Right cardiac atrium (tissue), 5 donors: ENCODE results near the gene TIAM1. TPM values are rescaled to one million over a fixed set of nuclear protein-coding genes. Genes with fewer than 3 reads are reported as not detected.
A peak's percentile ranks its signal among the peaks of the same experiment; 100 is the strongest.

Experiments
- ATAC-seq, 2 donors: fragments of 200-7000 bp; cut with Tn5 transposase; one replicate each; pipeline versions ENCODE4 v1.8.0 to v1.9.1; 2020; ENCODE audit warnings: moderate library complexity in 2 of 2, mild to moderate bottlenecking in 1 of 2
- DNase-seq, 3 donors: peaks; one replicate each; pipeline ENCODE4 v3.0.0-alpha.2; 2020
- H3K27ac ChIP-seq: one replicate; pipeline ENCODE4 v1.5.1; 2013; ENCODE audit warnings: mild to moderate bottlenecking, low read length, control low read depth, moderate library complexity
- H3K27me3 ChIP-seq: one replicate; pipeline ENCODE4 v1.6.1; 2013; ENCODE audit not compliant: control insufficient read depth, insufficient read depth
- H3K4me1 ChIP-seq: one replicate; pipeline ENCODE4 v1.6.1; 2013; ENCODE audit warnings: low read length; ENCODE audit not compliant: control insufficient read depth, insufficient read depth
- H3K4me3 ChIP-seq: one replicate; pipeline ENCODE4 v1.5.1; 2013; ENCODE audit warnings: low read length, control low read depth
- H3K9me3 ChIP-seq: one replicate; pipeline ENCODE4 v1.6.1; 2013; ENCODE audit warnings: low read length; ENCODE audit not compliant: control insufficient read depth
- WGBS: extraction: QIAGEN DNeasy Blood & Tissue Kit; methylation state at CpG from one replicate; pipeline ENCODE4 v1.1.7; 2013; 5-methylcytosine and 5-hydroxymethylcytosine counted together
- intact Hi-C, 4 donors: fragments of 100-400 bp; cut with DNase I; formaldehyde crosslinking; loops; one replicate each; pipeline versions ENCODE4 v1.11.0 to v1.14.0; 2022 to 2023
- polyA plus RNA-seq: library from polyadenylated mRNA; stranded (reverse); fragments of 200-250 nt; gene quantifications from one replicate; pipeline ENCODE4 v1.2.3, GENCODE V29; 2013
- total RNA-seq, 4 donors: library from RNA; stranded (reverse); fragmentation: NEBNext Ultra II Directional; extraction: Animal tissue kit (Norgen Biotek cat#: 25700); gene quantifications; one replicate each; pipeline ENCODE4 v1.2.1, GENCODE V29; 2021
- donor health status: healthy with polysubstance abuse.
- donor health status: DM: no; HTN: yes; CAD: no.
- donor health status: DM: no; HTN: no; CAD: no.
- donor health status: DM: no; HTN: yes; CAD: no; lungs with severe emphysema.
- donor health status: DM: yes; HTN: yes; CAD: no.

Gene TIAM1
- total and polyA plus RNA-seq, 5 donors = 3.9 to 13.9 (median 8.6) TPM

- 93% methylated on average over 7 of the region's 7 CpGs for WGBS
- intact Hi-C loops = no loop called here
- ATAC-seq = no peak
Observed at GRCh38 chr21:31308584-31308983, 35.5 kb downstream of the TIAM1 start.

GRCh38 chr21:31305888-31306287 is 38.2 kb downstream of the TIAM1 start:
- Histone ChIP-seq H3K4me3 (no peak overlapping the region), H3K27ac (no peak overlapping the region), H3K4me1 (no peaks in the 10 kb centered on the region), H3K27me3 (no peaks in the 10 kb centered on the region), H3K9me3 (no peaks in the 10 kb centered on the region)
- intact Hi-C loops = no loop called here
- ATAC-seq (no peak), DNase-seq (no peak)
- WGBS = 89% methylated on average over 4 of the region's 4 CpGs

More at GRCh38 chr21:31308584-31308983, 35.5 kb downstream of the TIAM1 start:
- DNase-seq = no peak
- Histone ChIP-seq H3K4me3 (no peak overlapping the region), H3K27ac (no peak overlapping the region), H3K27me3 (no peaks in the 10 kb centered on the region), H3K9me3 (no peaks in the 10 kb centered on the region), H3K4me1 (no peaks in the 10 kb centered on the region)

- Histone ChIP-seq H3K4me3 (no peak overlapping the region), H3K27me3 (no peaks in the 10 kb centered on the region), H3K9me3 (no peaks in the 10 kb centered on the region), H3K27ac (no peak overlapping the region), H3K4me1 (no peaks in the 10 kb centered on the region)
- intact Hi-C loops = no loop called here
- WGBS = 94% methylated on average over 15 of the region's 15 CpGs
- no peak for ATAC-seq
- DNase-seq = no peak
Observed at GRCh38 chr21:31299291-31300147, 44.5 kb downstream of the TIAM1 start.

DNA sequence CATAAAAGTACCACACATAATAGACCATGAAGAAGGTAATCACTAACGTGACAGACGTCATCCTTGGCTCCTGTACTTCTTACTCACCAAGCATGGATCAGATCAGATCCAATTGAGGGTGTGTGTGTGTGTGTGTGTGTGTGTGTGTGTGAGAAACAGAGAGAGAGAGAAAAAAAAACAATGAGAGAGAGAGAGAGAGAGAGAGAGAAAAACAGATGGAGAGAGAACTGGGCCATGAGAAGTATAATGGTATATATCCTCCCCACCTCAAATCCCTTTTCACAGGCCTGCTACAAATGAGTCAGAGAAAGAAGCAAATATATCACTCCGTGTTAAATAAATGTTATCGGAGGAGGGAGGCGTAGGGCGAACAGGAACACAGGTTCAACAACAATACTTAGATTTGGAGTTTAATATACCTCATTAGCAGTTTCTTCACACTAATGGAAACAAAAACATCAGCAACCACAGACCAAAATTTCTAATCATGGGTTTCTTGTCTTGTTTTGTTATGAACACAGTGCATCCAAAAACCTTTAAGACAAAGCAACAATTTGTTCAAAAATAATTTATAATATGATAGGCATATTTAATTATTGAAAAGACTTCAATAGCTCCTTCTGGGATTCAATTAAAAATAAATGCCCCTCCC is 45.3 kb downstream of the TIAM1 start:
- intact Hi-C loops = no loop called here
- Histone ChIP-seq H3K27me3 (no peaks in the 10 kb centered on the region), H3K27ac (no peak overlapping the region), H3K4me1 (no peaks in the 10 kb centered on the region), H3K4me3 (no peak overlapping the region), H3K9me3 (no peaks in the 10 kb centered on the region)
- 87% methylated on average over 6 of the region's 6 CpGs for WGBS
- DNase-seq = no peak
- ATAC-seq = no peak

- H3K9me3 ChIP-seq = no peaks in the 10 kb centered on the region
- DNase-seq (no peak), ATAC-seq (no peak)
- H3K4me1 ChIP-seq = no peaks in the 10 kb centered on the region
- WGBS = 91% methylated on average over 6 of the region's 6 CpGs
- no peaks in the 10 kb centered on the region for H3K27me3 ChIP-seq
- H3K4me3 ChIP-seq = no peak overlapping the region
- no peak overlapping the region for H3K27ac ChIP-seq
- intact Hi-C loops = no loop called here
Observed at GRCh38 chr21:31297806-31298205, 46.3 kb downstream of the TIAM1 start.

GRCh38 chr21:31295676-31296075 is 48.4 kb downstream of the TIAM1 start:
- Histone ChIP-seq H3K27ac (no peak overlapping the region), H3K27me3 (no peaks in the 10 kb centered on the region), H3K9me3 (no peaks in the 10 kb centered on the region), H3K4me1 (no peaks in the 10 kb centered on the region), H3K4me3 (no peak overlapping the region)
- 98% methylated on average over 11 of the region's 11 CpGs for WGBS
- ATAC-seq (no peak), DNase-seq (no peak)
- intact Hi-C loops = no loop called here

DNA sequence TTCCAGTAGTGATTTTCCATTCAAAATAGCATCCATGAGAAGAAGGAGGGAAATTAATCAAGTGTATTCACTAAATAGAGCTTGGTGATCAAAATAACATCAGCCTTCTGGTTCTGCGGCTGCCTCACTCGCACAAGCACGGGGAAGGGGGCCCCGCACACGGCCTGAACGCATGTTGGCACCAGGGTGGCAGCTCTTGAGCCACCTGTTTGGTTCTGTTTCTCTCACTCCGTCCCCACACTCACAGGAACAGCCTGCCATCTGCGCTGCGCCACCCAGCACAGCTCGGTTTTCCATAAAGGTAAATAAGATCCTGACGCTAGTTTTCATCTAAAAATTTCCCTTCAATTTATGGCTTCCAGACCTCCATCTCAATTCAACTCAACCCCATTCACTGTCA is 49.4 kb downstream of the TIAM1 start:
- Histone ChIP-seq H3K9me3 (no peaks in the 10 kb centered on the region), H3K4me3 (no peak overlapping the region), H3K27me3 (no peaks in the 10 kb centered on the region), H3K27ac (no peak overlapping the region), H3K4me1 (no peaks in the 10 kb centered on the region)
- WGBS = 97% methylated on average over 11 of the region's 11 CpGs
- no peak for DNase-seq
- intact Hi-C loops = no loop called here
- ATAC-seq = no peak

DNA sequence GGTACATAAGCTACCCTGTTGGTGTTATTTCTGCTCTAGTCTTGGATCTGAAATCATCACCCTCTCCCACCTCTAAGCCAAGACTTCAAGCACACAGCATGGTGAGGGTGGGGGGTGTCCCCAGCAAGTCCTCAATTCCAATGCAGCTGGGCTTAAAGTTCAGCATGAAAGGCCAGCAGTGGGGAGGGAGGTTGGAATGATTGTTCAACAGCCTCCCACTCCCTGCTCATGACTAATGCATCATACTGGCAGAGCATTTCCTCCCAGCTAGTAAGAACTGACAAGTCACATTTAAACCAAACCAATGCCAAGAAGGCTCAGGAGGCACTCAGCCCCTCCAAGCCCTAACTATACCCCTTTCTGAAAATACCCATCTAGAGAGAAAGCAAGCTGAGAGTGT is 50.1 kb downstream of the TIAM1 start:
- Histone ChIP-seq H3K9me3 (no peaks in the 10 kb centered on the region), H3K27ac (no peak overlapping the region), H3K4me1 (no peaks in the 10 kb centered on the region), H3K27me3 (no peaks in the 10 kb centered on the region), H3K4me3 (no peak overlapping the region)
- intact Hi-C loops = no loop called here
- peak; percentile 24 to 56 for ATAC-seq
- DNase-seq = no peak

- ATAC-seq (no peak), DNase-seq (no peak)
- intact Hi-C loops = no loop called here
- H3K4me1 ChIP-seq = no peaks in the 10 kb centered on the region
- WGBS = 71% methylated on average over 5 of the region's 5 CpGs
- no peaks in the 10 kb centered on the region for H3K27me3 ChIP-seq
- no peaks in the 10 kb centered on the region for H3K9me3 ChIP-seq
- H3K27ac ChIP-seq = no peak overlapping the region
- H3K4me3 ChIP-seq = no peak overlapping the region
Observed at GRCh38 chr21:31290765-31291164, 53.3 kb downstream of the TIAM1 start.

GRCh38 chr21:31289702-31290101 is 54.4 kb downstream of the TIAM1 start:
- intact Hi-C loops = no loop called here
- ATAC-seq (no peak), DNase-seq (no peak)
- Histone ChIP-seq H3K27me3 (no peaks in the 10 kb centered on the region), H3K4me1 (no peaks in the 10 kb centered on the region), H3K27ac (no peak overlapping the region), H3K9me3 (no peaks in the 10 kb centered on the region), H3K4me3 (no peak overlapping the region)
- WGBS = 62% methylated on average over 4 of the region's 4 CpGs

DNA sequence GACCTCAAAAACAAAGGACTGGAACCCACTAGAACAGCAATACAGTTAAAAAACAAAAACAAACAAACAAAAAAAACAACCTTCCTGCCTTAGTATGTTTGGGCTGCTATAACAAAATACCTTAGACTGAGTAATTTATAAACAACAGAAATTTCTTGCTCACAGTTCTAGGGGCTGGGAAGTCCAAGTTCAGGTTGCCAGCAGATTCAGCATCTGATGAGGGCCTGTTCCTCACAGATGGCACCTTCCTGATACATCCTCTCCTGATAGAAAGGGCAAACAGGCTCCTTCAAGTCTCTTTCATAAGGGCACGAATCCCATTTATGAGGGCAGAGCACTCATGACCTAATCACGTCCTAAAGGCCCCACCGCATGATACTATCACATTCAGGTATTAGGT is 55.9 kb downstream of the TIAM1 start:
- 91% methylated on average over 3 of the region's 3 CpGs for WGBS
- Histone ChIP-seq H3K9me3 (no peaks in the 10 kb centered on the region), H3K27me3 (no peaks in the 10 kb centered on the region), H3K4me1 (no peaks in the 10 kb centered on the region), H3K27ac (no peak overlapping the region), H3K4me3 (no peak overlapping the region)
- no peak for ATAC-seq
- no peak for DNase-seq
- intact Hi-C loops = no loop called here
